Measurements from ENCODE around the gene SPINT3. TPM values are rescaled to one million over a fixed set of nuclear protein-coding genes. Genes with fewer than 3 reads are reported as not detected.

Gene SPINT3
- total RNA-seq, 1 experiment from 2014 or later = not detected

- RAD21 ChIA-PET (ENCODE audit: low non-redundant PET in 1 of 2, low total read pairs in 2 of 2, uncharacterized antibody in 2 of 2, unreplicated experiment in 2 of 2) = no interaction called here
- H3K9me2 ChIP-seq (ENCODE audit: insufficient read depth) = no peaks in the 10 kb centered on the region
- no peak overlapping the region for H3K9ac ChIP-seq (ENCODE audit: low read length)
- H2AFZ ChIP-seq (ENCODE audit: low read depth, low read length, poor library complexity, severe bottlenecking) = no peak overlapping the region
- no TSS peak for BruUV-seq (replicated peaks)
- H4K20me1 ChIP-seq (ENCODE audit: insufficient read depth) = no peaks in the 10 kb centered on the region
- H3K4me3 ChIP-seq (replicated peaks in 1 of 2; ENCODE audit: low read depth in 1 of 2, low read length in 2 of 2) = no peak overlapping the region
- H3K27me3 ChIP-seq (ENCODE audit: insufficient read depth, low read length) = peaks cover 23% of the 10 kb centered on the region
- TF ChIP-seq JUND (IDR thresholded peaks at IDR 0.05) = no peak
- no peak for TF ChIP-seq EZH2 (IDR thresholded peaks at IDR 0.05)
- TF ChIP-seq ZFX (IDR thresholded peaks at IDR 0.05) = no peak
- TF ChIP-seq MAX (IDR thresholded peaks at IDR 0.05) = no peak
- no peak for TF ChIP-seq CBX3 (IDR thresholded peaks at IDR 0.05; ENCODE audit: low read depth)
- TF ChIP-seq, protein P1, sequence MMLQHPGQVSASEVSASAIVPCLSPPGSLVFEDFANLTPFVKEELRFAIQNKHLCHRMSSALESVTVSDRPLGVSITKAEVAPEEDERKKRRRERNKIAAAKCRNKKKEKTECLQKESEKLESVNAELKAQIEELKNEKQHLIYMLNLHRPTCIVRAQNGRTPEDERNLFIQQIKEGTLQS (IDR thresholded peaks at IDR 0.05) = no peak
- TF ChIP-seq SRF (IDR thresholded peaks at IDR 0.05; ENCODE audit: low read depth) = no peak
- no peak for TF ChIP-seq SIN3A (IDR thresholded peaks at IDR 0.05; ENCODE audit: low read depth)
- no peak for TF ChIP-seq SP1 (IDR thresholded peaks at IDR 0.05; ENCODE audit: low read depth)
- no peak for TF ChIP-seq POLR2AphosphoS5 (IDR thresholded peaks at IDR 0.05; ENCODE audit: low read depth, low read length)
- no peak for TF ChIP-seq ELF1 (IDR thresholded peaks at IDR 0.05; ENCODE audit: borderline replicate concordance, low read depth)
- no peak for TF ChIP-seq RAD21 (IDR thresholded peaks at IDR 0.05; ENCODE audit: low read depth)
- no peak overlapping the region for H3K4me2 ChIP-seq (ENCODE audit: low read length)
- H3K79me2 ChIP-seq (ENCODE audit: insufficient read depth, low read length) = no peaks in the 10 kb centered on the region
- no peak overlapping the region for H3K27ac ChIP-seq (ENCODE audit: low read depth, low read length)
- CTCF ChIA-PET = no interaction called here
- intact Hi-C loops (cut with micrococcal nuclease) = no loop called here
- no peaks in the 10 kb centered on the region for H3K4me1 ChIP-seq (ENCODE audit: control insufficient read depth in 1 of 2, insufficient read depth in 2 of 2, low read length in 2 of 2)
- H3K9me3 ChIP-seq (ENCODE audit: control insufficient read depth in 1 of 2, insufficient read depth in 1 of 2, low read depth in 1 of 2, low read length in 2 of 2) = no peaks in the 10 kb centered on the region
- no peak for ATAC-seq
- POLR2A ChIA-PET = no interaction called here
- no peak for DNase-seq (ENCODE audit: low read depth, low spot score)
- H3K36me3 ChIP-seq (ENCODE audit: control insufficient read depth in 1 of 2, insufficient read depth in 2 of 2, low read length in 2 of 2) = no peaks in the 10 kb centered on the region
These were observed 51.7 kb downstream of the SPINT3 start for GRCh38 chr20:45463709-45464108.

Data from HCT116 (cell line).